Measurements from ENCODE around the gene KRT1.

Gene KRT1

GRCh38 chr12:52655251-52655650 lies 25.0 kb downstream of the KRT1 start:
- TF ChIP-seq FOXP2 (optimal IDR thresholded peaks at IDR 0.05; ENCODE audit: borderline replicate concordance, extremely low read depth, extremely low read length, insufficient read depth) (no peak), SIN3A (IDR thresholded peaks at IDR 0.05; ENCODE audit: borderline replicate concordance, insufficient read depth, low read length) (no peak), REST (IDR thresholded peaks at IDR 0.05; ENCODE audit: insufficient read depth in 1 of 2, low read depth in 2 of 2, low read length in 2 of 2) (no peak), POLR2AphosphoS5 (IDR thresholded peaks at IDR 0.05; ENCODE audit: low read depth, low read length) (no peak), TAF1 (IDR thresholded peaks at IDR 0.05; ENCODE audit: borderline replicate concordance, insufficient read depth, low read length) (no peak)

DNA sequence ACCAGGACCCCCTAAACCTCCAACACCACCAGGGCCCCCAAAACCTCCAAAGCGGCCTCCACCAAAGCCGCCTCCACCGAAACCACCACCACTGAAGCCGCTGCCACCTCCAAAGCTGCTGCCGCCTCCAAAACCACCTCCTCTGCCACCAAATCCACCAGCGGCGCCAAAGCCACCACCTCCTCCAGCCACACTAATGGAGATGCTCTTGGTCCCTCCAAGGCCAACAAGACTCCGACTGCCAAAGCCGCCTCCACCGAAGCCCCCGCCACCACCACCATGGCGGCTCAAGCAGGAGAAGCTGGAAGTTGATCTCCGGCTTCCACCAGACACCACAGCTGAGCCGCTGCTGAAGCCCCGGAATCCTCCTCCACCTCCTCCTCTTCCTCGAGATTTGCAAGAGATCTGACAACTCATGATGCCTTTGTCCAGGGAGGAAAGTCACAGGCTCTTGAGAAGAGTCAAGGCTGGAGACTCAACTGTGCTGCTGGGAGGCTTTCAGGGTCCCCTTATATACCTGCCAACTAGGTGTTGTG lies 28.4 kb downstream of the KRT1 start, which contains the start of gene KRT2:
KRT2 (minus strand) TSS at position 486 of the 536 bp plus-strand sequence; CDS start at position 417, 69 bp downstream.
- TF ChIP-seq FOXP2 (optimal IDR thresholded peaks at IDR 0.05; ENCODE audit: borderline replicate concordance, extremely low read depth, extremely low read length, insufficient read depth) (no peak), REST (IDR thresholded peaks at IDR 0.05; ENCODE audit: insufficient read depth in 1 of 2, low read depth in 2 of 2, low read length in 2 of 2) (no peak), POLR2AphosphoS5 (IDR thresholded peaks at IDR 0.05; ENCODE audit: low read depth, low read length) (no peak), SIN3A (IDR thresholded peaks at IDR 0.05; ENCODE audit: borderline replicate concordance, insufficient read depth, low read length) (no peak)

DNA sequence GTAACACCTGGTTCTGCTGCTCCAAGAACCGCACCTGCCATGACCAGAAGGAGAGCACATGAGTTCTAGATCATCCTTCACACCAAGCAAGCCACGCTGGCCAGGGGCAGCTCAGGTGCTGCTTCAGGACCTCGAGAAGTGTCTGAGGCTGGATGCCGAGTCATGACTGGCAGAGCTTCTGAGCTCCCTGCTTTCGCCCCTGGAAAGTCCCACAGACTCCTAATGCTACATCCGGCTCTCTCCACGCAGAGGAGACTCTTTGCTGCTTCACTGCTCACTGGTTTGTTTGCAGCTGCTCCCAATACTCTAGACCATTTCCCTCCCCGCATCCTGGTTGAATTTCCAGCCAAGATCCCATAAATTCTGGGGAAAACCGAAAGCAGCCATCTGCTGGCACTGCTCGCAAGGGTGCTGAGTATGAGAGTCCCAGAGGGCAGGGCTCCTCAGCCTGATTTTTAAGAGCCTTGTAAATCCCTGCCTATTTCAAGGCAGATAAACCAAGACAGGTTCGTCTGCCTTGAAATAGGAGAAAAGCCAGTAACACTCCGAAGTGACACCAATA lies 29.6 kb downstream of the KRT1 start:
- no peak for TF ChIP-seq REST (IDR thresholded peaks at IDR 0.05; ENCODE audit: insufficient read depth in 1 of 2, low read depth in 2 of 2, low read length in 2 of 2)

DNA sequence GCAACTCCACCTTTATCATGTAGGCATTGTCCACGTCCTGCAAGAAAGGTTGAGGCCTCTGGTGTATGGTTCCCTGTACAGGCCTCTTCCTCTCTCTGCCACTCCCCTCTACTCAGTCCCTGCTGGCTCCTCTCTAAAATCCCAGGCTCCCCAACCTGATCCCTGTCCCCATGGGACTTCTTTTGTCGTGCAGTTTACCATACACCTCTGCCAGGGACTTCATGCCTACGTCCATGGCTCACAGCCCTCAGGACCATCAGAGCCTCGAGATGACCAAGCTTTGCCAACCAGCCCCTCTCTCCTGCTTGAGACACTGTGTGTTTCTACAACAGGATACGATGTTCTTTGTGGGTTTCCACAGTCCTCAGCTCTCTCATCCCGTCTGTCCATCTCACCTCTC lies 31.1 kb downstream of the KRT1 start:
- TF ChIP-seq TAF1 (IDR thresholded peaks at IDR 0.05; ENCODE audit: borderline replicate concordance, insufficient read depth, low read length), result no peak
- no peak for TF ChIP-seq REST (IDR thresholded peaks at IDR 0.05; ENCODE audit: insufficient read depth in 1 of 2, low read depth in 2 of 2, low read length in 2 of 2)
- no peak for TF ChIP-seq FOXP2 (optimal IDR thresholded peaks at IDR 0.05; ENCODE audit: borderline replicate concordance, extremely low read depth, extremely low read length, insufficient read depth)
- TF ChIP-seq POLR2AphosphoS5 (IDR thresholded peaks at IDR 0.05; ENCODE audit: low read depth, low read length), result no peak
- no peak for TF ChIP-seq SIN3A (IDR thresholded peaks at IDR 0.05; ENCODE audit: borderline replicate concordance, insufficient read depth, low read length)

DNA sequence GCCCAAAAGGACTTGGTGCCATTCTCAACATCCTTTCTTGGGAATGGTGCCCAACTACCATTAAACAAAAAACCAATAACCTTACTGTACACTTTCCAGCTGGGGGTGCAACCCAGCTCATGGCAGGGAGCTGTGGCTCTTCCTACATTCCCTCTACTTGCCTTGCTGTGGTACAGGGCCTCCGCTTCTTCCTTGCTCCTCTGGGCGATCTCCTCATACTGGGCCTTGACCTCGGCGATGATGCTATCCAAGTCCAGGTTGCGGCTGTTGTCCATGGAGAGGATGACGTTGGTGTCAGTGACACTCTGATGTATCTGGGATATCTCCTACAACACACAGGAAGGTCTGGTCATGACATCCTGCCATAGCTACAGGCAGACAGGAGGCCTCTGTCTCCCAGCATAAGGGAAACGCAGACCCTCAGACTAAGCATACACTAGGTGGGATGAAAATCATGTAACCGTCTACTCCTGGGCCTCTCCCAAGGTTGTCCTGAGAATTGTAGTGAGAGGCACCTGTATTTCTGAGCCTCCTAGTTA lies 32.1 kb downstream of the KRT1 start:
- no peak for TF ChIP-seq SIN3A (IDR thresholded peaks at IDR 0.05; ENCODE audit: borderline replicate concordance, insufficient read depth, low read length)
